PC-3 (cell line): ENCODE data around the gene BAIAP2L2.

Experiments
- EZH2phosphoT487 ChIP-seq: fragments of 300-600 bp; sonication (generic); IDR thresholded peaks from 2 replicates; pipeline ENCODE4 v1.6.1; 2018; ENCODE audit warnings: mild to moderate bottlenecking, antibody characterized with exemption, low read length, borderline replicate concordance
- TF ChIP-seq, protein P1 (sequence below): fragments of 300-600 bp; sonication (generic); conservative IDR thresholded peaks from 2 replicates; pipeline ENCODE4 v1.5.1; 2017; ENCODE audit warnings: antibody characterized with exemption, low read depth, mild to moderate bottlenecking, low read length

DNA sequence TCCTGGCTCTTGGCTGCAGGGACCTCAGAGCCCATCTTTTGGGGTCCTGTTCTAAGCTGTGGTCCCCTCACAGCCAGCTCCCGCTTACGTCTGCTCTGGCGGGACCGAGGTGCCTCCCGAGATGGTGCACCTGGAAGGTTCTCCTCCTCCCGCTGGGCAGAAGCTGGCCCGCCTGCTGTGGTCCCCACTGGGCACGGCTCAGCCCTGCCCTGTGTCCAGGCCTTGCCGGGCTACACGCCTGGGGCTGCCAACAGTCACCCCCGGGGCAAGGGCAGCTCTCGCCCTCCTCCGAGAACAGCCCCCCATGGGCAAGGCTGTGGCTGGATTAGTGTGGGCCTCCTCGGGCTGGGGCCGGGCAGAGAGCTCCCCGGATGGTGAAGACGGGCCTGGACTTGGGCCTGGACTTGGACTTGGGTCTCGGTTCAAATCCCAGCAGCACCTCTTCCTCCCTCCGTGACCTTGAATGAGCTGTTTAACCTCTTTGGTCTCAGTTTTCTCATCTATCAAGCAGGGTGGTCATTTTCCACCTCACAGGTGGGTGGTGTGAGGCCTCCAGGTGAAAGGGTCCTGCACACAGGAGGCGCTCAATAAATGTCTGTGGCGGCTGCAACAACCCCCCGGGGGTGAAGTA lies 998 bp downstream of the BAIAP2L2 start:
- TF ChIP-seq, protein P1, sequence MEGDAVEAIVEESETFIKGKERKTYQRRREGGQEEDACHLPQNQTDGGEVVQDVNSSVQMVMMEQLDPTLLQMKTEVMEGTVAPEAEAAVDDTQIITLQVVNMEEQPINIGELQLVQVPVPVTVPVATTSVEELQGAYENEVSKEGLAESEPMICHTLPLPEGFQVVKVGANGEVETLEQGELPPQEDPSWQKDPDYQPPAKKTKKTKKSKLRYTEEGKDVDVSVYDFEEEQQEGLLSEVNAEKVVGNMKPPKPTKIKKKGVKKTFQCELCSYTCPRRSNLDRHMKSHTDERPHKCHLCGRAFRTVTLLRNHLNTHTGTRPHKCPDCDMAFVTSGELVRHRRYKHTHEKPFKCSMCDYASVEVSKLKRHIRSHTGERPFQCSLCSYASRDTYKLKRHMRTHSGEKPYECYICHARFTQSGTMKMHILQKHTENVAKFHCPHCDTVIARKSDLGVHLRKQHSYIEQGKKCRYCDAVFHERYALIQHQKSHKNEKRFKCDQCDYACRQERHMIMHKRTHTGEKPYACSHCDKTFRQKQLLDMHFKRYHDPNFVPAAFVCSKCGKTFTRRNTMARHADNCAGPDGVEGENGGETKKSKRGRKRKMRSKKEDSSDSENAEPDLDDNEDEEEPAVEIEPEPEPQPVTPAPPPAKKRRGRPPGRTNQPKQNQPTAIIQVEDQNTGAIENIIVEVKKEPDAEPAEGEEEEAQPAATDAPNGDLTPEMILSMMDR = no peak
- no peak for TF ChIP-seq EZH2phosphoT487
